HL-60/S4 (cell line): Measurements from ENCODE around the gene MED9.

Experiments
- in situ Hi-C: fragments of 300-500 bp; cut with MboI; formaldehyde crosslinking; loops from 2 replicates; pipeline ENCODE4 v1.14.3; 2022; ENCODE audit warnings: low sequenced_read_pairs

MED9 gene

GRCh38 chr17:17514993-17515933, 38.5 kb downstream of the MED9 start:
- in situ Hi-C loops: no loop called here

GRCh38 chr17:17515934-17516930, 39.4 kb downstream of the MED9 start:
- in situ Hi-C loops: no loop called here

- in situ Hi-C loops: no loop called here
Observed at GRCh38 chr17:17516941-17517720, 40.3 kb downstream of the MED9 start.

- in situ Hi-C loops: no loop called here
Observed at GRCh38 chr17:17518014-17518413, 41.2 kb downstream of the MED9 start.

- in situ Hi-C loops: no loop called here
Observed at GRCh38 chr17:17518951-17519350, 42.2 kb downstream of the MED9 start.

- in situ Hi-C loops: no loop called here
Observed at GRCh38 chr17:17519886-17520285, 43.1 kb downstream of the MED9 start.

GRCh38 chr17:17520599-17521232, 43.9 kb downstream of the MED9 start:
- in situ Hi-C loops: no loop called here

- in situ Hi-C loops: no loop called here
Observed at GRCh38 chr17:17523001-17523730, 46.4 kb downstream of the MED9 start.

GRCh38 chr17:17523731-17524490, 47.1 kb downstream of the MED9 start:
- in situ Hi-C loops: no loop called here

GRCh38 chr17:17525311-17525710, 48.5 kb downstream of the MED9 start:
- in situ Hi-C loops: no loop called here

- in situ Hi-C loops: no loop called here
Observed at GRCh38 chr17:17525956-17526355, 49.2 kb downstream of the MED9 start.

- in situ Hi-C loops: no loop called here
Observed at GRCh38 chr17:17526369-17526768, 49.6 kb downstream of the MED9 start.

GRCh38 chr17:17527534-17527933, 50.7 kb downstream of the MED9 start:
- in situ Hi-C loops: no loop called here

- in situ Hi-C loops: no loop called here
Observed at GRCh38 chr17:17527956-17528500, 51.2 kb downstream of the MED9 start.

- in situ Hi-C loops: no loop called here
Observed at GRCh38 chr17:17528696-17529652, 52.2 kb downstream of the MED9 start.

- in situ Hi-C loops: no loop called here
Observed at GRCh38 chr17:17531156-17531555, 54.4 kb downstream of the MED9 start.

- in situ Hi-C loops: no loop called here
Observed at GRCh38 chr17:17532991-17533390, 56.2 kb downstream of the MED9 start.
